Lower lobe of right lung (tissue), 2 donors: ENCODE data around the gene PTS. TPM values are rescaled to one million over a fixed set of nuclear protein-coding genes. Genes with fewer than 3 reads are reported as not detected.

Experiments used
- ATAC-seq, 2 donors: fragments of 200-7000 bp; cut with Tn5 transposase; one replicate each; pipeline ENCODE4 v1.9.1; 2020 to 2022; ENCODE audit warnings: mild to moderate bottlenecking in 2 of 2, moderate library complexity in 2 of 2
- DNase-seq: peaks from one replicate; pipeline ENCODE4 v3.0.0-alpha.2; 2020
- H3K27ac ChIP-seq: fragments of 200-600 bp; one replicate; pipeline ENCODE4 v1.8.0; 2022
- H3K27me3 ChIP-seq: fragments of 200-600 bp; one replicate; pipeline ENCODE4 v1.8.0; 2022; ENCODE audit warnings: low read depth
- H3K36me3 ChIP-seq: fragments of 200-600 bp; one replicate; pipeline ENCODE4 v1.8.0; 2022; ENCODE audit warnings: mild to moderate bottlenecking
- H3K4me1 ChIP-seq: fragments of 200-600 bp; one replicate; pipeline ENCODE4 v1.8.0; 2022
- H3K4me3 ChIP-seq: fragments of 200-600 bp; one replicate; pipeline ENCODE4 v1.8.0; 2022; ENCODE audit warnings: mild to moderate bottlenecking
- H3K9me3 ChIP-seq: fragments of 200-600 bp; one replicate; pipeline ENCODE4 v1.8.0; 2022
- CTCF ChIP-seq: fragments of 200-600 bp; IDR thresholded peaks from one replicate; pipeline ENCODE4 v1.8.0; 2022; ENCODE audit warnings: antibody characterized with exemption, mild to moderate bottlenecking
- intact Hi-C: fragments of 100-400 bp; cut with DNase I; formaldehyde crosslinking; loops from one replicate; pipeline ENCODE4 v1.11.0; 2022
- total RNA-seq: library from RNA; stranded (reverse); fragmentation: NEBNext Ultra II Directional; extraction: Animal tissue kit (Norgen Biotek cat#: 25700); gene quantifications from one replicate; pipeline ENCODE4 v1.2.1, GENCODE V29; 2021
- donor health status: DM: no; HTN: yes; CAD: no; lungs with severe emphysema.

Gene PTS
- total RNA-seq, 1 donor from 2014 or later = 22.8 TPM

GRCh38 chr11:112200252-112200651, 26.0 kb upstream of the PTS start:
- H3K27ac ChIP-seq = no peak overlapping the region
- no peak for TF ChIP-seq CTCF
- no peak for DNase-seq
- no peaks in the 10 kb centered on the region for H3K9me3 ChIP-seq
- H3K27me3 ChIP-seq = no peaks in the 10 kb centered on the region
- no peak overlapping the region for H3K4me3 ChIP-seq
- no peak for ATAC-seq
- H3K4me1 ChIP-seq = no peaks in the 10 kb centered on the region
- intact Hi-C loops = no loop called here
- H3K36me3 ChIP-seq = no peaks in the 10 kb centered on the region

- intact Hi-C loops = no loop called here
- H3K4me3 ChIP-seq = no peak overlapping the region
- TF ChIP-seq CTCF = no peak
- no peak for DNase-seq
- H3K4me1 ChIP-seq = no peaks in the 10 kb centered on the region
- ATAC-seq = no peak
- no peaks in the 10 kb centered on the region for H3K36me3 ChIP-seq
- H3K27me3 ChIP-seq = no peaks in the 10 kb centered on the region
- H3K27ac ChIP-seq = no peak overlapping the region
- H3K9me3 ChIP-seq = no peaks in the 10 kb centered on the region
Measured at GRCh38 chr11:112206071-112206470, 20.2 kb upstream of the PTS start.

- Histone ChIP-seq H3K4me3 (no peak overlapping the region), H3K9me3 (no peaks in the 10 kb centered on the region), H3K36me3 (no peaks in the 10 kb centered on the region), H3K27ac (no peak overlapping the region), H3K27me3 (no peaks in the 10 kb centered on the region), H3K4me1 (no peaks in the 10 kb centered on the region)
- DNase-seq = no peak
- ATAC-seq = no peak
- no peak for TF ChIP-seq CTCF
- intact Hi-C loops = no loop called here
Measured at GRCh38 chr11:112210890-112211289, 15.3 kb upstream of the PTS start.

GRCh38 chr11:112211536-112211935, 14.7 kb upstream of the PTS start:
- no peaks in the 10 kb centered on the region for H3K4me1 ChIP-seq
- TF ChIP-seq CTCF = no peak
- intact Hi-C loops = no loop called here
- DNase-seq (no peak), ATAC-seq (no peak)
- H3K9me3 ChIP-seq = no peaks in the 10 kb centered on the region
- no peaks in the 10 kb centered on the region for H3K27me3 ChIP-seq
- no peak overlapping the region for H3K27ac ChIP-seq
- no peaks in the 10 kb centered on the region for H3K36me3 ChIP-seq
- no peak overlapping the region for H3K4me3 ChIP-seq

GRCh38 chr11:112212290-112212689, 13.9 kb upstream of the PTS start:
- H3K27ac ChIP-seq = no peak overlapping the region
- H3K4me1 ChIP-seq = no peaks in the 10 kb centered on the region
- H3K9me3 ChIP-seq = no peaks in the 10 kb centered on the region
- H3K36me3 ChIP-seq = no peaks in the 10 kb centered on the region
- no peak for TF ChIP-seq CTCF
- no peaks in the 10 kb centered on the region for H3K27me3 ChIP-seq
- ATAC-seq (no peak), DNase-seq (no peak)
- intact Hi-C loops = no loop called here
- H3K4me3 ChIP-seq = no peak overlapping the region

GRCh38 chr11:112212710-112213109, 13.5 kb upstream of the PTS start:
- no peak for TF ChIP-seq CTCF
- DNase-seq = no peak
- Histone ChIP-seq H3K4me3 (no peak overlapping the region), H3K4me1 (no peaks in the 10 kb centered on the region), H3K36me3 (no peaks in the 10 kb centered on the region), H3K9me3 (no peaks in the 10 kb centered on the region), H3K27me3 (no peaks in the 10 kb centered on the region), H3K27ac (no peak overlapping the region)
- ATAC-seq = no peak
- intact Hi-C loops = no loop called here
